GM13976 (cell line): ENCODE data around the gene LRRC8C.
A peak's percentile ranks its signal among the peaks of the same experiment; 100 is the strongest.

Experiments used
- DNase-seq: peaks from one replicate; pipeline ENCODE4 v3.0.0; 2012; ENCODE audit warnings: low spot score
- in situ Hi-C: fragments of 300-500 bp; cut with MboI; formaldehyde crosslinking; loops from one replicate; pipeline ENCODE4 v1.12.0; 2022; ENCODE audit warnings: low sequenced_read_pairs, mixed read lengths, inconsistent platforms; ENCODE audit not compliant: unreplicated experiment
- TF ChIP-seq, protein P1 (sequence below): IDR thresholded peaks from 2 replicates; pipeline ENCODE4 v1.5.1; 2012; ENCODE audit warnings: borderline replicate concordance, mild to moderate bottlenecking; ENCODE audit not compliant: insufficient read depth; ENCODE audit errors: extremely low read depth, missing control alignments, control extremely low read depth

LRRC8C gene

DNA sequence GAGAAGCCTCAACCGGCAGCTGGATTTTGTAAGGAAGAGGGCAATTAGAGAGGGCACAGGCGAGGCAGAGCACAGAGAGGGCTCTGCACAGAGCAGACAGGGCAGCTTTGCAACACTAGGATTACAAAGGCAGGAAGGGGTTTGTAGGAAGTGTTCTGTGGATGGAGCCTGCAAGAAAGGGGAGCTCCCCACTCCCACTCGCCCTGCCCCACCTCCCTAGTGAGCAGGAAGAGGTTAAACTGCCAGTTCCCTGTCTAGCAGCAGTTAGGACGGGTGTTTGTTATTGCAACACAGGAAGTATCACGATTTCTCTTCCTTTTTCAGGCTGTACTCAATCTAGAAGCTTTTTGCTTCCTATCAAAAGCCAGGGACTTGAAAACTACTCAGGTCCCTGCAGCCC lies 124.6 kb downstream of the LRRC8C start:
- TF ChIP-seq, protein P1, sequence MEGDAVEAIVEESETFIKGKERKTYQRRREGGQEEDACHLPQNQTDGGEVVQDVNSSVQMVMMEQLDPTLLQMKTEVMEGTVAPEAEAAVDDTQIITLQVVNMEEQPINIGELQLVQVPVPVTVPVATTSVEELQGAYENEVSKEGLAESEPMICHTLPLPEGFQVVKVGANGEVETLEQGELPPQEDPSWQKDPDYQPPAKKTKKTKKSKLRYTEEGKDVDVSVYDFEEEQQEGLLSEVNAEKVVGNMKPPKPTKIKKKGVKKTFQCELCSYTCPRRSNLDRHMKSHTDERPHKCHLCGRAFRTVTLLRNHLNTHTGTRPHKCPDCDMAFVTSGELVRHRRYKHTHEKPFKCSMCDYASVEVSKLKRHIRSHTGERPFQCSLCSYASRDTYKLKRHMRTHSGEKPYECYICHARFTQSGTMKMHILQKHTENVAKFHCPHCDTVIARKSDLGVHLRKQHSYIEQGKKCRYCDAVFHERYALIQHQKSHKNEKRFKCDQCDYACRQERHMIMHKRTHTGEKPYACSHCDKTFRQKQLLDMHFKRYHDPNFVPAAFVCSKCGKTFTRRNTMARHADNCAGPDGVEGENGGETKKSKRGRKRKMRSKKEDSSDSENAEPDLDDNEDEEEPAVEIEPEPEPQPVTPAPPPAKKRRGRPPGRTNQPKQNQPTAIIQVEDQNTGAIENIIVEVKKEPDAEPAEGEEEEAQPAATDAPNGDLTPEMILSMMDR = no peak
- in situ Hi-C loops = no loop called here
- peak; percentile 47 for DNase-seq

DNA sequence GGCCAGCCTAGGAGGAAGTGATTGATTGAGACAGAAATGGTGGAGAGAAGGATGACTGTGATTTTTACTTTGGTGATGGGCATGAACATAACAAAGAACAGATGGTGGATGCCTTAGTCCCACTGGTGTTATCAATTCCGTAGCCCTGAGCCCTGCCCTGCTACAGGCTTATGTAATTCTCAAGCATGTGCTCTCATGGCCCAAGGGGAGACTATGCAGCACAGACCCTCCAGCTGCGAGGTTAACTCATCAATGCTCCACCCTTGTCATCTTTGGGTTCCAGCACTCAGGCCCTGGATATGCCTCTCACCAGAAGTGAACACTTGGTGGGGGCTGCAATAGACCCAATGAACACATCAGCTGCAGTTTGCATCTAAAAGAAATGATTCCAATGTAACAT lies 125.2 kb downstream of the LRRC8C start:
- in situ Hi-C loops = no loop called here
- DNase-seq = no peak
- TF ChIP-seq, protein P1 = no peak

DNA sequence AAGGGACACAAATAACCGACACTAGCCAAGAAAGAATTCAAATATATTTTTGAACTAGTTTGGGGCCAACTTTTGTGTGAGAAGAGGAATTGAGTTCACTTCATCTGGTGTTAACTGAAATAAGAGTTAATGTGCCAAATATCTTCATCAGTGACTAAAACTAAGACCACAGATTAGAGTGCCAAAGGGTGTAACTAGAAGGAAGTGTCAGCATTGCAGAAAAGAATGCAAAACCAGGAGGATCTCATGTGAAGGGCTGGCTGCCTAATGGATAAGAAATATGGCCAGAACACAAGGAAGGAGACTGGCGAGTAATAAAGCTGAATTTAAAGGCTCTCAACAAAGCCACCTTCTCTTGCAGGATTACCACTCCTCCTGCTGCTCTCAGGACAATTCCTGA lies 126.1 kb downstream of the LRRC8C start:
- in situ Hi-C loops = no loop called here
- DNase-seq = no peak
- TF ChIP-seq, protein P1 = no peak

DNA sequence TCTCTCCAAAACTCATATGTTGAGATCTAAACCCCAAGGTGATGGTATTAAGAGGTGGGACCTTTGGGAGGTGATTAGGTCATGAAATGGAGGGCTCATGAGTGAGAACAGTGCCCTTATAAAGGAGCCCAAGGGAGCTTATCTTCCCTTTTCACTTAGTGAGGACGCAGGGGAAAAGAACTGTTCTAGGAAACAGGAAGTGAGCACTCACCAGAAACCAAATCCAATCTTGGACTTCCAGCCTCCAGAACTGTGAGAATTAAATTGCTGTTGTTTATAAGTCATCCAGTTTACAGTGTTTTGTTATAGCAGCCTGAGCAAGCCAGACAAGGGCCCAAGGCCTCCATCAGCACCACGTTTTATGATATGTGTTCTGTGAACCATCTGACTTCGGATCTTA lies 127.6 kb downstream of the LRRC8C start:
- TF ChIP-seq, protein P1 = no peak
- in situ Hi-C loops = loop anchor here (10.0 kb wide), 2 partner anchors 126 to 276 kb away; partner anchors contain the start of gene LRRC8C
- DNase-seq = no peak

DNA sequence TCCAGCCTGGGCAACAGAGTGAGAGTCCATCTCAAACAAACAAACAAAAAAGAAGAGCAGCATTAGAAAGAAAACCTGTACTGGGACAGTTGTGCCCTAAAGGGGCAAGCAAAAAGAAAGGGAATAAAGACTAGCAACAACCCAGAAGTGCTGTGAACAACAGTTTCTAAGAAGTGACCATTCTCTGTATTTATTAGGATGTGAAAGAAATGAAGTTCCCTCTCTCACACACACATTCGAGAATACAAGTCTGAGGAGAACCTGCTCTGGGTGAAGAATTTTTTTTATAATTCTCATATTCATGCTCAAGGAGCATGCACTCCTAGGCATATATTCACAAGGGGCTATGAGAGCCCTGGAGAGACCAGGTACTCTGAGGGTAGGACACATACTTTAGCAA lies 128.4 kb downstream of the LRRC8C start:
- TF ChIP-seq, protein P1 = no peak
- in situ Hi-C loops = loop anchor here (10.0 kb wide), 2 partner anchors 127 to 277 kb away; partner anchors contain the start of gene LRRC8C
- no peak for DNase-seq

DNA sequence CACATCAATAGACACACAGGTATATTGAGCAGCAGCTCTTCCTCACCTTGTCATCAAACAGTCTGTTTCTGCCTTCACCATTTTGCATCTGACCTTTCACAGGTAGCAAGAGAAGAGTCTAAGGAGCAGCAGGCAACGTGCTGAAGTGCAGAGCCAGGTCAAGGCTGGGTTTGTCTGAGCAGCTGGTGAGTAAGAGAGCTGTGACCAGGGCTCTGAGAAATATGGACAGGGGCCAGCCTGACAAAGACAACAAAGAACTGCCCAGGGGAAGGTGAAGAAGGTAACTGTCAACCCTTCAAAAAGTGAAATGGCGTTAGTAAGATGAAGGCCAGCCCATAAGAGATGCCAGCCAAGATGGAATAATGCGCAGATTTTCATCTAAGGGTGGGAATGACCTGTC lies 129.0 kb downstream of the LRRC8C start:
- in situ Hi-C loops = loop anchor here (10.0 kb wide), 2 partner anchors 127 to 277 kb away; partner anchors contain the start of gene LRRC8C
- DNase-seq = no peak
- TF ChIP-seq, protein P1 = no peak
